Astrocyte (in vitro differentiated cells and primary cell): ENCODE data around the gene SAP130.

ENCODE experiments used
- EZH2 ChIP-seq: IDR thresholded peaks from 2 replicates; pipeline ENCODE4 v1.6.1; 2012; ENCODE audit warnings: mild to moderate bottlenecking, low read length, inconsistent platforms; ENCODE audit not compliant: insufficient read depth
- TF ChIP-seq, protein P1 (sequence below): IDR thresholded peaks from 2 replicates; pipeline ENCODE4 v1.5.1; 2011; ENCODE audit warnings: low read depth, mild to moderate bottlenecking, inconsistent platforms, low read length, moderate library complexity; ENCODE audit not compliant: insufficient read depth

GRCh38 chr2:127891811-127892210 is 136.0 kb downstream of the SAP130 start:
- TF ChIP-seq, protein P1, sequence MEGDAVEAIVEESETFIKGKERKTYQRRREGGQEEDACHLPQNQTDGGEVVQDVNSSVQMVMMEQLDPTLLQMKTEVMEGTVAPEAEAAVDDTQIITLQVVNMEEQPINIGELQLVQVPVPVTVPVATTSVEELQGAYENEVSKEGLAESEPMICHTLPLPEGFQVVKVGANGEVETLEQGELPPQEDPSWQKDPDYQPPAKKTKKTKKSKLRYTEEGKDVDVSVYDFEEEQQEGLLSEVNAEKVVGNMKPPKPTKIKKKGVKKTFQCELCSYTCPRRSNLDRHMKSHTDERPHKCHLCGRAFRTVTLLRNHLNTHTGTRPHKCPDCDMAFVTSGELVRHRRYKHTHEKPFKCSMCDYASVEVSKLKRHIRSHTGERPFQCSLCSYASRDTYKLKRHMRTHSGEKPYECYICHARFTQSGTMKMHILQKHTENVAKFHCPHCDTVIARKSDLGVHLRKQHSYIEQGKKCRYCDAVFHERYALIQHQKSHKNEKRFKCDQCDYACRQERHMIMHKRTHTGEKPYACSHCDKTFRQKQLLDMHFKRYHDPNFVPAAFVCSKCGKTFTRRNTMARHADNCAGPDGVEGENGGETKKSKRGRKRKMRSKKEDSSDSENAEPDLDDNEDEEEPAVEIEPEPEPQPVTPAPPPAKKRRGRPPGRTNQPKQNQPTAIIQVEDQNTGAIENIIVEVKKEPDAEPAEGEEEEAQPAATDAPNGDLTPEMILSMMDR = no peak
- TF ChIP-seq EZH2 = no peak
